Calu3 (cell line): ENCODE results near the gene WNK4. TPM values are rescaled to one million over a fixed set of nuclear protein-coding genes. Genes with fewer than 3 reads are reported as not detected.

Source experiments
- BruUV-seq: library from RNA; stranded (reverse); fragments of 400-500 nt; replicated peaks from 2 replicates; lab custom pipeline; 2021; lab: Mats Ljungman, UMichigan
- CTCF ChIA-PET: fragments of 300-600 bp; sonication (Branson Sonifier 250); formaldehyde crosslinking; loops from one replicate; lab custom pipeline; 2022; ENCODE audit warnings: antibody characterized with exemption; lab: Charles Lee
- DNase-seq: peaks from one replicate; pipeline ENCODE4 v3.0.0; 2022
- H3K27ac Mint-ChIP-seq: one replicate; pipeline ENCODE4 v1.8.0; 2022; ENCODE audit warnings: mixed read lengths; ENCODE audit not compliant: unreplicated experiment
- H3K27me3 Mint-ChIP-seq: one replicate; pipeline ENCODE4 v1.8.0; 2022; ENCODE audit warnings: mixed read lengths; ENCODE audit not compliant: unreplicated experiment
- H3K36me3 Mint-ChIP-seq: one replicate; pipeline ENCODE4 v1.8.0; 2022; ENCODE audit warnings: mild to moderate bottlenecking, moderate library complexity, mixed read lengths; ENCODE audit not compliant: insufficient read depth, unreplicated experiment
- H3K4me1 Mint-ChIP-seq: one replicate; pipeline ENCODE4 v1.8.0; 2022; ENCODE audit warnings: mild to moderate bottlenecking, low read depth, mixed read lengths; ENCODE audit not compliant: unreplicated experiment
- H3K4me3 Mint-ChIP-seq: one replicate; pipeline ENCODE4 v1.8.0; 2022; ENCODE audit warnings: mild to moderate bottlenecking, low read depth, moderate library complexity, mixed read lengths; ENCODE audit not compliant: unreplicated experiment
- H3K9me3 Mint-ChIP-seq: one replicate; pipeline ENCODE4 v1.8.0; 2022; ENCODE audit warnings: low read depth, mixed read lengths; ENCODE audit not compliant: unreplicated experiment
- CTCF ChIP-seq: fragments of 200-600 bp; IDR thresholded peaks from one replicate; pipeline ENCODE4 v1.8.0; 2022; ENCODE audit warnings: antibody characterized with exemption; ENCODE audit not compliant: unreplicated experiment
- intact Hi-C: fragments of 100-400 bp; cut with micrococcal nuclease; formaldehyde crosslinking; loops from one replicate; pipeline ENCODE4 v1.10.0; 2022; ENCODE audit not compliant: unreplicated experiment
- total RNA-seq: library from RNA; stranded (reverse); gene quantifications from 2 replicates; pipeline ENCODE4 v1.2.3, GENCODE V29; 2022

Gene WNK4
- total RNA-seq, 1 experiment from 2014 or later = 0.33 TPM

DNA sequence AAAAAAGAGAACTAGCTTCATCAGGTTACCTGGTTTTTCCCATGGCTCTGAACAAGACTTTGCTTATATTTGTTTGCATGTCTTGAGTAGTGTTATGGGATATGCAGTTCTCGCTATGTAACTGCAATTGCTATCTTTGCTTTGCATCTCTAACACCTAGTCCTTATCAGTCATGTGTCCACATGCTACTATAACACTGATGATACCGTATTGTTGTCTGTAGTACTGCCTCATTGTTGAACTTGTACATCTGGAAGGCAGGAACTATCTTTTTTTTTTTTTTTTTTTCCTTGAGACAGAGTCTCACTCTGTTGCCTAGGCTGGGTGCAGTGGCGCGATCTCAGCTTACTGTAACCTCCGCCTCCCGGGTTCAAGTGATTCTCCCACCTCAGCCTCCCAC, 55.3 kb downstream of the WNK4 start:
- peaks cover 83% of the 10 kb centered on the region for H3K36me3 Mint-ChIP-seq
- intact Hi-C loops = no loop called here
- no peaks in the 10 kb centered on the region for H3K27me3 Mint-ChIP-seq
- no peak for TF ChIP-seq CTCF
- no peak overlapping the region for H3K4me3 Mint-ChIP-seq
- H3K27ac Mint-ChIP-seq = no peak overlapping the region
- peaks cover 19% of the 10 kb centered on the region for H3K4me1 Mint-ChIP-seq
- BruUV-seq = no TSS peak
- CTCF ChIA-PET = interaction anchor here (0.7 kb wide), 2 partner anchors 336 to 1320 kb away, joined by 3 to 4 read pairs; no protein-coding TSS in a partner anchor
- H3K9me3 Mint-ChIP-seq = no peaks in the 10 kb centered on the region
- no peak for DNase-seq

DNA sequence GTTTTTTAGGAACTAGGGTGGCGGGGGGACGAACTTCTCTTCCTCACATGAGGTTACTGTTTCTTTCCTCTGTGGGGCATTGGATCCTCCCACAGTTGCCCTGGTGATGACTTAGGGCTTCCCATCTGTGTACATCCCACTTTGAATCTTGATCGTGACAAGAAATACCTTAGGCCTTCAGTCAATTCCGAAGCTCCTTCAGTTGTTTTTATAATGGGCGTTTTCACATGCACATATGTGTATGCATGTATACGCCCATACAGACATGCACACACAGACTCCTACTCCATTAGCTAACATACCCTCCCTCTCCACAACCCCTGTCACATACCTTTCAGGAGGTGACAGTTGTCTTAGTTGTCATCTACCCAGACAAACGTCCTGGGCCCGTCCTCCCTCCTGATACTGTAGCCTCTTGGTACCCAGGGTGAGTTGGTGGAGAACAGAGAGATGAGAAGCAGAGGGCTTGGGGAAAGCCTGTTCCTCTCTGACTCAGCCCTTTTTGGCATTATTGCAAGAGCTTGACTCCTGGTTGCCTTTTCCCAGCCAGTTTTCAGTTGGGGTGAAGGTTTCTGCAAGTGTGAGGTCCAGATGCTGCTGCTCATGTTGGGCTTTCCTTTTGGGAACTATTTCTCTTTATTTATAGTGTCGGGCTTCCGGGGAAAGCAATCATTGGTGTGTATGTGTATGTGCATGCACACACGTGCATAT, 61.7 kb downstream of the WNK4 start:
- no peak for TF ChIP-seq CTCF
- H3K9me3 Mint-ChIP-seq = no peaks in the 10 kb centered on the region
- BruUV-seq = TSS peak; percentile 3
- no peak overlapping the region for H3K4me3 Mint-ChIP-seq
- CTCF ChIA-PET = interaction anchor here (1.9 kb wide), 1 partner anchor 8 kb away, joined by 8 read pairs; the partner anchor contains the start of gene PSME3
- no peaks in the 10 kb centered on the region for H3K27me3 Mint-ChIP-seq
- H3K27ac Mint-ChIP-seq = no peak overlapping the region
- DNase-seq = no peak
- intact Hi-C loops = loop anchor here (2.0 kb wide), 1 partner anchor 87 kb away; no protein-coding TSS in a partner anchor
- peaks cover 94% of the 10 kb centered on the region for H3K36me3 Mint-ChIP-seq
- peaks cover 8% of the 10 kb centered on the region for H3K4me1 Mint-ChIP-seq

GRCh38 chr17:42843358-42843934, 63.0 kb downstream of the WNK4 start:
- BruUV-seq = no TSS peak
- intact Hi-C loops = loop anchor here (1.0 to 2.0 kb wide), 2 partner anchors 85 to 94 kb away; no protein-coding TSS in a partner anchor
- DNase-seq = peak; percentile 61
- peak; percentile 78 for TF ChIP-seq CTCF
- CTCF ChIA-PET = interaction anchor here (0.6 to 2.1 kb wide), 7 partner anchors 10 to 155 kb away, joined by 3 to 22 read pairs (median 6); partner anchors contain the start of genes BECN1, PSME3 and RPL27
- peaks cover 81% of the 10 kb centered on the region for H3K36me3 Mint-ChIP-seq
- peak overlapping the region; percentile 15 for H3K27ac Mint-ChIP-seq
- no peak overlapping the region for H3K4me3 Mint-ChIP-seq
- H3K27me3 Mint-ChIP-seq = no peaks in the 10 kb centered on the region
- H3K4me1 Mint-ChIP-seq = peaks cover 8% of the 10 kb centered on the region
- no peaks in the 10 kb centered on the region for H3K9me3 Mint-ChIP-seq

GRCh38 chr17:42844271-42844670, 63.9 kb downstream of the WNK4 start, which contains the start of gene AOC2:
Gene AOC2, plus strand, starts transcription at chr17:42844580. Its CDS starts 47 bp downstream, at chr17:42844627.
- CTCF ChIA-PET = interaction anchor here (1.4 to 2.1 kb wide), 3 partner anchors 11 to 85 kb away, joined by 3 to 22 read pairs (median 8); partner anchors contain the start of genes BECN1 and PSME3
- no peaks in the 10 kb centered on the region for H3K27me3 Mint-ChIP-seq
- no peaks in the 10 kb centered on the region for H3K9me3 Mint-ChIP-seq
- no peak within 1 kb of the TSS for H3K4me3 Mint-ChIP-seq
- TF ChIP-seq CTCF = no peak
- DNase-seq = no peak
- BruUV-seq = no TSS peak
- H3K27ac Mint-ChIP-seq = peak within 1 kb of the TSS; percentile 51
- intact Hi-C loops = no loop called here
- H3K36me3 Mint-ChIP-seq = peaks cover 73% of the 10 kb centered on the region
- H3K4me1 Mint-ChIP-seq = peaks cover 8% of the 10 kb centered on the region
